Measurements from ENCODE around the gene CNPY1.

CNPY1 gene

GRCh38 chr7:155591055-155591775 lies 44.9 kb upstream of the CNPY1 start:
- no peaks in the 10 kb centered on the region for H3K79me2 ChIP-seq (ENCODE audit: insufficient read depth, low read length)
- TF ChIP-seq CTCF (IDR thresholded peaks at IDR 0.05; ENCODE audit: borderline replicate concordance, extremely low read depth, low read length, poor library complexity, severe bottlenecking) (no peak), EZH2 (IDR thresholded peaks at IDR 0.05; ENCODE audit: borderline replicate concordance, low read depth, low read length, severe bottlenecking) (no peak)
- no peak overlapping the region for H3K4me2 ChIP-seq (ENCODE audit: insufficient read depth, low read length)
- DNase-seq: no peak
- H3K4me3 ChIP-seq (ENCODE audit: low read depth in 1 of 2, low read length in 2 of 2): no peak overlapping the region
- no peaks in the 10 kb centered on the region for H3K36me3 ChIP-seq (ENCODE audit: insufficient read depth, low read length)
- H3K27me3 ChIP-seq (ENCODE audit: insufficient read depth, low read length, poor library complexity): peaks cover 5% of the 10 kb centered on the region
- no peaks in the 10 kb centered on the region for H3K4me1 ChIP-seq (ENCODE audit: insufficient read depth, low read length)
- H4K20me1 ChIP-seq (ENCODE audit: insufficient read depth, low read length): peaks cover 4% of the 10 kb centered on the region; the same call in 1 of the 2 replicates
- no peak overlapping the region for H3K27ac ChIP-seq (ENCODE audit: low read length)
- H2AFZ ChIP-seq (ENCODE audit: low read depth, low read length): no peak overlapping the region
- no peak overlapping the region for H3K9ac ChIP-seq (ENCODE audit: low read depth, low read length)
- ATAC-seq (ENCODE audit: insufficient read depth, low read depth): no peak
- no peaks in the 10 kb centered on the region for H3K9me3 ChIP-seq (ENCODE audit: insufficient read depth, low read length, severe bottlenecking)

GRCh38 chr7:155590215-155591018 lies 44.1 kb upstream of the CNPY1 start:
- peak; percentile 17 for DNase-seq
- Histone ChIP-seq H3K27me3 (ENCODE audit: insufficient read depth, low read length, poor library complexity) (peaks cover 12% of the 10 kb centered on the region), H2AFZ (ENCODE audit: low read depth, low read length) (no peak overlapping the region), H4K20me1 (ENCODE audit: insufficient read depth, low read length) (peaks cover 4% of the 10 kb centered on the region; the same call in 1 of the 2 replicates), H3K36me3 (ENCODE audit: insufficient read depth, low read length) (no peaks in the 10 kb centered on the region), H3K79me2 (ENCODE audit: insufficient read depth, low read length) (no peaks in the 10 kb centered on the region), H3K9ac (ENCODE audit: low read depth, low read length) (no peak overlapping the region), H3K27ac (ENCODE audit: low read length) (no peak overlapping the region), H3K4me2 (ENCODE audit: insufficient read depth, low read length) (no peak overlapping the region), H3K4me1 (ENCODE audit: insufficient read depth, low read length) (no peaks in the 10 kb centered on the region), H3K9me3 (ENCODE audit: insufficient read depth, low read length, severe bottlenecking) (no peaks in the 10 kb centered on the region), H3K4me3 (ENCODE audit: low read depth in 1 of 2, low read length in 2 of 2) (no peak overlapping the region)
- TF ChIP-seq CTCF (IDR thresholded peaks at IDR 0.05; ENCODE audit: borderline replicate concordance, extremely low read depth, low read length, poor library complexity, severe bottlenecking) (no peak), EZH2 (IDR thresholded peaks at IDR 0.05; ENCODE audit: borderline replicate concordance, low read depth, low read length, severe bottlenecking) (no peak)
- peak; percentile 71 for ATAC-seq (ENCODE audit: insufficient read depth, low read depth)

- H3K4me2 ChIP-seq (ENCODE audit: insufficient read depth, low read length): no peak overlapping the region
- H4K20me1 ChIP-seq (ENCODE audit: insufficient read depth, low read length): peaks cover 4% of the 10 kb centered on the region; the same call in 1 of the 2 replicates
- H3K27ac ChIP-seq (ENCODE audit: low read length): no peak overlapping the region
- no peak for DNase-seq
- no peak overlapping the region for H3K4me3 ChIP-seq (ENCODE audit: low read depth in 1 of 2, low read length in 2 of 2)
- ATAC-seq (ENCODE audit: insufficient read depth, low read depth): no peak
- H3K27me3 ChIP-seq (ENCODE audit: insufficient read depth, low read length, poor library complexity): peaks cover 23% of the 10 kb centered on the region
- no peaks in the 10 kb centered on the region for H3K79me2 ChIP-seq (ENCODE audit: insufficient read depth, low read length)
- TF ChIP-seq CTCF (IDR thresholded peaks at IDR 0.05; ENCODE audit: borderline replicate concordance, extremely low read depth, low read length, poor library complexity, severe bottlenecking) (no peak), EZH2 (IDR thresholded peaks at IDR 0.05; ENCODE audit: borderline replicate concordance, low read depth, low read length, severe bottlenecking) (no peak)
- no peaks in the 10 kb centered on the region for H3K9me3 ChIP-seq (ENCODE audit: insufficient read depth, low read length, severe bottlenecking)
- H3K4me1 ChIP-seq (ENCODE audit: insufficient read depth, low read length): no peaks in the 10 kb centered on the region
- no peaks in the 10 kb centered on the region for H3K36me3 ChIP-seq (ENCODE audit: insufficient read depth, low read length)
- no peak overlapping the region for H3K9ac ChIP-seq (ENCODE audit: low read depth, low read length)
- no peak overlapping the region for H2AFZ ChIP-seq (ENCODE audit: low read depth, low read length)
These were observed 42.9 kb upstream of the CNPY1 start for GRCh38 chr7:155589001-155589980.

Measured in DND-41 (cell line).